Thyroid gland (tissue), 4 donors: ENCODE results near the gene ZNF185. TPM values are rescaled to one million over a fixed set of nuclear protein-coding genes. Genes with fewer than 3 reads are reported as not detected.

ENCODE experiments used
- DNase-seq, 2 donors: peaks; one replicate each; pipeline ENCODE4 v3.0.0-alpha.2; 2019
- H3K27ac ChIP-seq, 3 donors: fragments of 200-600 bp; sonication (generic); 1 replicate in 2 of 3; 2 replicates in 1 of 3; pipeline ENCODE4 v1.5.1; 2016 to 2019; ENCODE audit warnings: mild to moderate bottlenecking in 1 of 3, moderate library complexity in 1 of 3
- H3K27me3 ChIP-seq: fragments of 200-600 bp; sonication (generic); one replicate; pipeline ENCODE4 v1.5.1; 2019
- H3K36me3 ChIP-seq, 2 donors: fragments of 200-600 bp; sonication (generic); one replicate each; pipeline ENCODE4 v1.5.1; 2016 to 2019
- H3K4me1 ChIP-seq, 2 donors: fragments of 200-600 bp; sonication (generic); one replicate each; pipeline ENCODE4 v1.5.1; 2017 to 2019
- H3K4me3 ChIP-seq, 3 donors: fragments of 200-600 bp; sonication (generic); replicated peaks in 1 of 3; 1 replicate in 2 of 3; 2 replicates in 1 of 3; pipeline ENCODE4 v1.5.1; 2016; ENCODE audit warnings: mild to moderate bottlenecking in 1 of 3
- H3K9me3 ChIP-seq: fragments of 200-600 bp; sonication (generic); one replicate; pipeline ENCODE4 v1.5.1; 2017
- CTCF ChIP-seq, 6 experiments: fragments of 200-600 bp in 3 of 6; fragments of 450-650 bp in 3 of 6; sonication (generic) in 3 of 6; IDR thresholded peaks; one replicate each; pipeline ENCODE4 v1.5.1; 2016 to 2019; ENCODE audit warnings: antibody characterized with exemption in 6 of 6, mild to moderate bottlenecking in 2 of 6, inconsistent platforms in 1 of 6, moderate library complexity in 1 of 6
- POLR2A ChIP-seq, 2 donors: fragments of 450-650 bp; IDR thresholded peaks; one replicate each; pipeline ENCODE4 v1.6.1; 2017; ENCODE audit warnings: antibody characterized with exemption in 2 of 2, mild to moderate bottlenecking in 2 of 2, moderate library complexity in 1 of 2
- WGBS, 2 donors: methylation state at CpG; one replicate each; pipeline ENCODE4 v1.1.5; 2017; 5-methylcytosine and 5-hydroxymethylcytosine counted together
- intact Hi-C: fragments of 100-400 bp; cut with DNase I; formaldehyde crosslinking; loops from one replicate; pipeline ENCODE4 v1.15.1; 2023
- total RNA-seq, 4 donors: library from RNA; depleted of rRNA; stranded (reverse); fragments of >200 nt; gene quantifications; one replicate each; pipeline ENCODE4 v1.2.3, GENCODE V29; 2016

Gene ZNF185
- total RNA-seq, 4 donors from 2014 or later, result 23.2 to 70.4 (median 39.0) TPM

- no peaks in the 10 kb centered on the region for H3K36me3 ChIP-seq
- DNase-seq, result no peak
- H3K27me3 ChIP-seq, result no peaks in the 10 kb centered on the region
- intact Hi-C loops, result no loop called here
- H3K4me1 ChIP-seq, result no peaks in the 10 kb centered on the region
- no peaks in the 10 kb centered on the region for H3K9me3 ChIP-seq
- no peak overlapping the region for H3K4me3 ChIP-seq
- no peak overlapping the region for H3K27ac ChIP-seq
- 69 to 85% methylated on average over 4 of the region's 4 CpGs for WGBS, 2 donors
- TF ChIP-seq POLR2A (IDR thresholded peaks at IDR 0.05) (no peak), CTCF (IDR thresholded peaks at IDR 0.05) (no peak)
These were observed 14.2 kb downstream of the ZNF185 start for GRCh38 chrX:152912106-152912505.

- TF ChIP-seq CTCF (IDR thresholded peaks at IDR 0.05) (no peak), POLR2A (IDR thresholded peaks at IDR 0.05) (no peak)
- WGBS, 2 donors, result 80 to 100% methylated on average over 1 to 3 of the region's 7 CpGs
- no peak for DNase-seq
- Histone ChIP-seq H3K27ac (no peak overlapping the region), H3K4me1 (no peaks in the 10 kb centered on the region), H3K27me3 (no peaks in the 10 kb centered on the region), H3K4me3 (no peak overlapping the region), H3K36me3 (no peaks in the 10 kb centered on the region), H3K9me3 (no peaks in the 10 kb centered on the region)
- intact Hi-C loops, result no loop called here
These were observed 14.8 kb downstream of the ZNF185 start for GRCh38 chrX:152912641-152913040.

- 69 to 75% methylated on average over 4 to 8 of the region's 10 CpGs for WGBS, 2 donors
- intact Hi-C loops, result no loop called here
- Histone ChIP-seq H3K36me3 (no peaks in the 10 kb centered on the region), H3K9me3 (no peaks in the 10 kb centered on the region), H3K4me3 (no peak overlapping the region), H3K27ac (no peak overlapping the region), H3K4me1 (no peaks in the 10 kb centered on the region), H3K27me3 (no peaks in the 10 kb centered on the region)
- DNase-seq, result no peak
- TF ChIP-seq POLR2A (IDR thresholded peaks at IDR 0.05) (no peak), CTCF (IDR thresholded peaks at IDR 0.05) (no peak)
These were observed 15.5 kb downstream of the ZNF185 start for GRCh38 chrX:152913346-152913745.

- Histone ChIP-seq H3K36me3 (no peaks in the 10 kb centered on the region), H3K27ac (no peak overlapping the region), H3K4me1 (no peaks in the 10 kb centered on the region), H3K4me3 (no peak overlapping the region), H3K9me3 (no peaks in the 10 kb centered on the region), H3K27me3 (no peaks in the 10 kb centered on the region)
- 84 to 100% methylated on average over 1 to 5 of the region's 6 CpGs for WGBS, 2 donors
- no peak for DNase-seq
- intact Hi-C loops, result no loop called here
- TF ChIP-seq POLR2A (IDR thresholded peaks at IDR 0.05) (no peak), CTCF (IDR thresholded peaks at IDR 0.05) (no peak)
These were observed 16.0 kb downstream of the ZNF185 start for GRCh38 chrX:152913910-152914309.

GRCh38 chrX:152915541-152916241, 17.8 kb downstream of the ZNF185 start:
- no peaks in the 10 kb centered on the region for H3K27me3 ChIP-seq

More at GRCh38 chrX:152915541-152916241, 17.8 kb downstream of the ZNF185 start:
- DNase-seq, result peak; percentile 63 to 68
- H3K9me3 ChIP-seq, result no peaks in the 10 kb centered on the region
- no peak overlapping the region for H3K4me3 ChIP-seq
- WGBS, 2 donors, result 0 to 74% methylated on average over 1 to 3 of the region's 13 CpGs
- TF ChIP-seq POLR2A (IDR thresholded peaks at IDR 0.05) (no peak), CTCF (IDR thresholded peaks at IDR 0.05) (peak in 4 of 6 experiments; percentile 25 to 40 (median 34))
- H3K36me3 ChIP-seq, result no peaks in the 10 kb centered on the region
- intact Hi-C loops, result no loop called here
- no peak overlapping the region for H3K27ac ChIP-seq
- H3K4me1 ChIP-seq, result no peaks in the 10 kb centered on the region
